Natural killer cell (primary cell): ENCODE data around the gene POLR3GL. TPM values are rescaled to one million over a fixed set of nuclear protein-coding genes. Genes with fewer than 3 reads are reported as not detected.
"Not testable (repeated sequence)": the region's sequence is repeated elsewhere in the genome, so short reads cannot be mapped to it uniquely, and the experiment has no call there.

Source experiments
- ATAC-seq, 3 donors: fragments of 150-1000 bp in 2 of 3; fragments of 200-7000 bp in 1 of 3; cut with Tn5 transposase; 1 replicate in 1 of 3; 2 replicates in 2 of 3; pipeline ENCODE4 v1.10.0; 2021; ENCODE audit warnings: mild to moderate bottlenecking in 2 of 3, moderate library complexity in 2 of 3
- DNase-seq, 2 donors: peaks; one replicate each; pipeline versions ENCODE4 v3.0.0 to v3.0.0-alpha.2; 2013 to 2021; ENCODE audit warnings: mixed read lengths in 1 of 2
- H3K27ac ChIP-seq: one replicate; pipeline ENCODE4 v1.5.1; 2013; ENCODE audit warnings: mild to moderate bottlenecking, low read length
- H3K27me3 ChIP-seq: one replicate; pipeline ENCODE4 v1.6.1; 2013; ENCODE audit warnings: low read length; ENCODE audit not compliant: control insufficient read depth, insufficient read depth
- H3K36me3 ChIP-seq: one replicate; pipeline ENCODE4 v1.6.1; 2013; ENCODE audit warnings: low read length; ENCODE audit not compliant: control insufficient read depth, insufficient read depth
- H3K4me1 ChIP-seq: one replicate; pipeline ENCODE4 v1.6.1; 2013; ENCODE audit warnings: low read length; ENCODE audit not compliant: control insufficient read depth, insufficient read depth
- H3K4me3 ChIP-seq: one replicate; pipeline ENCODE4 v1.5.1; 2013; ENCODE audit warnings: low read length
- H3K9me3 ChIP-seq: one replicate; pipeline ENCODE4 v1.6.1; 2013; ENCODE audit warnings: low read length; ENCODE audit not compliant: control insufficient read depth, insufficient read depth
- H3K27ac Mint-ChIP-seq, 2 donors: one replicate each; pipeline ENCODE4 v1.8.0; 2022; ENCODE audit warnings: mild to moderate bottlenecking in 2 of 2, mixed read lengths in 2 of 2, moderate library complexity in 1 of 2
- H3K27me3 Mint-ChIP-seq, 2 donors: one replicate each; pipeline ENCODE4 v1.8.0; 2022; ENCODE audit warnings: low read depth in 2 of 2, mixed read lengths in 2 of 2
- H3K36me3 Mint-ChIP-seq: one replicate; pipeline ENCODE4 v1.8.0; 2022; ENCODE audit warnings: mixed read lengths
- H3K4me1 Mint-ChIP-seq, 2 donors: one replicate each; pipeline ENCODE4 v1.8.0; 2022; ENCODE audit warnings: mixed read lengths in 2 of 2
- H3K4me3 Mint-ChIP-seq: one replicate; pipeline ENCODE4 v1.8.0; 2022; ENCODE audit warnings: mild to moderate bottlenecking, moderate library complexity, mixed read lengths
- H3K9me3 Mint-ChIP-seq, 2 donors: one replicate each; pipeline ENCODE4 v1.8.0; 2022; ENCODE audit warnings: mixed read lengths in 2 of 2
- CTCF ChIP-seq: fragments of 200-600 bp; IDR thresholded peaks from one replicate; pipeline ENCODE4 v1.8.0; 2022; ENCODE audit warnings: antibody characterized with exemption
- WGBS: methylation state at CpG from one replicate; pipeline ENCODE4 v1.1.7; 2013; ENCODE audit warnings: missing lambda C conversion rate; ENCODE audit not compliant: insufficient coverage; 5-methylcytosine and 5-hydroxymethylcytosine counted together
- intact Hi-C: fragments of 100-400 bp; cut with micrococcal nuclease; formaldehyde crosslinking; loops from one replicate; pipeline ENCODE4 v1.14.2; 2022
- total RNA-seq, 4 donors: library from RNA; stranded (reverse); fragments of 120-200 nt in 1 of 4; gene quantifications; one replicate each; pipeline versions ENCODE4 v1.2.3 to v1.2.4, GENCODE V29; 2013 to 2022

Gene POLR3GL
- total RNA-seq, 3 donors from 2014 or later (not counting 1 experiment from before 2014, with no cell fraction given) = 34.9 to 37.5 (median 37.4) TPM

- DNase-seq (peak; percentile 90 to 96), ATAC-seq (peak; percentile 89 to 96 (median 89))
- H3K4me1 ChIP-seq = peaks cover 22% of the 10 kb centered on the region
- Mint-ChIP-seq H3K4me1 (peaks cover 33 to 43% of the 10 kb centered on the region in 2 donors), H3K27ac (peak within 1 kb of the TSS; percentile 91 to 92), H3K4me3 (peak within 1 kb of the TSS; percentile 95), H3K9me3 (no peaks in the 10 kb centered on the region), H3K27me3 (no peaks in the 10 kb centered on the region), H3K36me3 (peaks cover 16% of the 10 kb centered on the region)
- intact Hi-C loops = loop anchor here (2.0 kb wide), 3 partner anchors 46 to 120 kb away; partner anchors contain the start of genes ANKRD34A, PIAS3 and POLR3GL
- peaks cover 31% of the 10 kb centered on the region for H3K36me3 ChIP-seq
- no peak for TF ChIP-seq CTCF
- peak within 1 kb of the TSS; percentile 82 for H3K27ac ChIP-seq
- H3K27me3 ChIP-seq = no peaks in the 10 kb centered on the region
- H3K4me3 ChIP-seq = peak within 1 kb of the TSS; percentile 65
- WGBS = under 1% methylated on average over 51 of the region's 51 CpGs
- H3K9me3 ChIP-seq = no peaks in the 10 kb centered on the region
Measured at GRCh38 chr1:145918144-145918991, 46.1 kb upstream of the POLR3GL start, which contains the start of gene PEX11B. TSS of gene PEX11B (minus strand) at chr1:145918717. CDS start at chr1:145918688, 29 bp downstream.

GRCh38 chr1:145918992-145919939 lies 45.2 kb upstream of the POLR3GL start:
- 4% methylated on average over 32 of the region's 33 CpGs for WGBS
- peaks cover 29% of the 10 kb centered on the region for H3K36me3 ChIP-seq
- TF ChIP-seq CTCF = no peak
- DNase-seq = peak; percentile 24 to 36
- H3K4me3 Mint-ChIP-seq = peak overlapping the region; percentile 95
- peak overlapping the region; percentile 91 to 92 for H3K27ac Mint-ChIP-seq
- intact Hi-C loops = loop anchor here (1.0 to 2.0 kb wide), 4 partner anchors 34 to 120 kb away; partner anchors contain the start of genes ANKRD34A, ANKRD35, PIAS3 and POLR3GL
- H3K4me1 Mint-ChIP-seq = peaks cover 25 to 37% of the 10 kb centered on the region in 2 donors
- H3K36me3 Mint-ChIP-seq = peaks cover 11% of the 10 kb centered on the region
- H3K27ac ChIP-seq = peak overlapping the region; percentile 82
- H3K4me3 ChIP-seq = peak overlapping the region; percentile 65
- no peaks in the 10 kb centered on the region for H3K27me3 ChIP-seq
- H3K9me3 ChIP-seq = no peaks in the 10 kb centered on the region
- ATAC-seq = peak; percentile 3 to 14 (median 10)
- H3K9me3 Mint-ChIP-seq = no peaks in the 10 kb centered on the region
- no peaks in the 10 kb centered on the region for H3K27me3 Mint-ChIP-seq
- H3K4me1 ChIP-seq = peaks cover 22% of the 10 kb centered on the region

GRCh38 chr1:145920297-145920696 lies 44.2 kb upstream of the POLR3GL start:
- H3K27me3 Mint-ChIP-seq, ATAC-seq, DNase-seq, H3K4me3 ChIP-seq, H3K27me3 ChIP-seq, H3K9me3 Mint-ChIP-seq, H3K9me3 ChIP-seq, intact Hi-C loops, H3K27ac ChIP-seq: not testable (repeated sequence)
- Histone ChIP-seq H3K4me1 (peaks cover 22% of the 10 kb centered on the region), H3K36me3 (peaks cover 23% of the 10 kb centered on the region)
- WGBS = 100% methylated on average over 1 of the region's 4 CpGs
- Mint-ChIP-seq H3K4me3 (peak overlapping the region; percentile 95), H3K4me1 (peaks cover 25 to 37% of the 10 kb centered on the region in 2 donors), H3K36me3 (peaks cover 11% of the 10 kb centered on the region), H3K27ac (peak overlapping the region; percentile 36 to 92)
